ENCODE results near the gene HEG1. TPM values are rescaled to one million over a fixed set of nuclear protein-coding genes. Genes with fewer than 3 reads are reported as not detected.
A peak's percentile ranks its signal among the peaks of the same experiment; 100 is the strongest.

The HEG1 gene
- total RNA-seq, 1 experiment from 2014 or later = 34.3 TPM

DNA sequence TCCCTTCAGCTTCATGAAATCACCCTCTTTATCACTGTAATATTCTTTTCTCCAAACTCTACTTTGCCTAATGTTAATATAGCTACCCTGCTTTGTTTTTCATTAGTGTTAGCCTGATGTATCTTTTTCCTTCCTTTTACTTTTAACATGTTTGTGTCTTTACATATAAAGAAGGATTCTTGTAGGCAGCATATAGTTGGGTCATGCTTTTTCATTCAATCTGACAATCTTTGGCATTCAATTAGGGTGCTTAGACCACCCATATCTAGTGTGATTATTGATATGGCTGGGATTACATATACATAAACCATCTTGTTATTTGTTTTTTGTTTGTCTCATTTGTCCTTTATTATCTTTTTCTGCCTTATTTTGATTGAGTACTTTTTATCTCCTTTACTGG lies 34.9 kb upstream of the HEG1 start:
- no peak for DNase-seq (ENCODE audit: low spot score)
- Histone ChIP-seq H3K9me3 (ENCODE audit: low read depth, low read length, poor library complexity, severe bottlenecking) (no peaks in the 10 kb centered on the region), H3K27me3 (replicated peaks; ENCODE audit: insufficient read depth, low read depth, low read length, poor library complexity) (no peaks in the 10 kb centered on the region), H3K36me3 (ENCODE audit: insufficient read depth, low read length, poor library complexity, severe bottlenecking) (no peaks in the 10 kb centered on the region), H3K27ac (ENCODE audit: low read depth, low read length, poor library complexity, severe bottlenecking) (no peak overlapping the region), H3K4me3 (ENCODE audit: low read depth, low read length, poor library complexity, severe bottlenecking) (no peak overlapping the region), H3K4me1 (ENCODE audit: insufficient read depth, low read length, poor library complexity, severe bottlenecking) (no peaks in the 10 kb centered on the region)
- no TSS peak for BruUV-seq (replicated peaks)
- CTCF ChIA-PET = no interaction called here
- TF ChIP-seq, protein P1, sequence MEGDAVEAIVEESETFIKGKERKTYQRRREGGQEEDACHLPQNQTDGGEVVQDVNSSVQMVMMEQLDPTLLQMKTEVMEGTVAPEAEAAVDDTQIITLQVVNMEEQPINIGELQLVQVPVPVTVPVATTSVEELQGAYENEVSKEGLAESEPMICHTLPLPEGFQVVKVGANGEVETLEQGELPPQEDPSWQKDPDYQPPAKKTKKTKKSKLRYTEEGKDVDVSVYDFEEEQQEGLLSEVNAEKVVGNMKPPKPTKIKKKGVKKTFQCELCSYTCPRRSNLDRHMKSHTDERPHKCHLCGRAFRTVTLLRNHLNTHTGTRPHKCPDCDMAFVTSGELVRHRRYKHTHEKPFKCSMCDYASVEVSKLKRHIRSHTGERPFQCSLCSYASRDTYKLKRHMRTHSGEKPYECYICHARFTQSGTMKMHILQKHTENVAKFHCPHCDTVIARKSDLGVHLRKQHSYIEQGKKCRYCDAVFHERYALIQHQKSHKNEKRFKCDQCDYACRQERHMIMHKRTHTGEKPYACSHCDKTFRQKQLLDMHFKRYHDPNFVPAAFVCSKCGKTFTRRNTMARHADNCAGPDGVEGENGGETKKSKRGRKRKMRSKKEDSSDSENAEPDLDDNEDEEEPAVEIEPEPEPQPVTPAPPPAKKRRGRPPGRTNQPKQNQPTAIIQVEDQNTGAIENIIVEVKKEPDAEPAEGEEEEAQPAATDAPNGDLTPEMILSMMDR (conservative IDR thresholded peaks at IDR 0.05; ENCODE audit: low read depth, low read length) = no peak
- no peak for TF ChIP-seq EZH2 (IDR thresholded peaks at IDR 0.05; ENCODE audit: borderline replicate concordance, low read depth, low read length, poor library complexity, severe bottlenecking)
- POLR2A ChIA-PET (ENCODE audit: low non-redundant PET) = no interaction called here
- intact Hi-C loops (cut with micrococcal nuclease; ENCODE audit: unreplicated experiment) = no loop called here

- Histone ChIP-seq H3K9me3 (ENCODE audit: low read depth, low read length, poor library complexity, severe bottlenecking) (no peaks in the 10 kb centered on the region), H3K27me3 (replicated peaks; ENCODE audit: insufficient read depth, low read depth, low read length, poor library complexity) (no peaks in the 10 kb centered on the region), H3K4me1 (ENCODE audit: insufficient read depth, low read length, poor library complexity, severe bottlenecking) (no peaks in the 10 kb centered on the region), H3K36me3 (ENCODE audit: insufficient read depth, low read length, poor library complexity, severe bottlenecking) (no peaks in the 10 kb centered on the region), H3K27ac (ENCODE audit: low read depth, low read length, poor library complexity, severe bottlenecking) (no peak overlapping the region), H3K4me3 (ENCODE audit: low read depth, low read length, poor library complexity, severe bottlenecking) (no peak overlapping the region)
- intact Hi-C loops (cut with micrococcal nuclease; ENCODE audit: unreplicated experiment) = no loop called here
- DNase-seq (ENCODE audit: low spot score) = peak; percentile 74
- no TSS peak for BruUV-seq (replicated peaks)
- TF ChIP-seq, protein P1 (conservative IDR thresholded peaks at IDR 0.05; ENCODE audit: low read depth, low read length) = no peak
- no peak for TF ChIP-seq EZH2 (IDR thresholded peaks at IDR 0.05; ENCODE audit: borderline replicate concordance, low read depth, low read length, poor library complexity, severe bottlenecking)
- CTCF ChIA-PET = no interaction called here
- POLR2A ChIA-PET (ENCODE audit: low non-redundant PET) = no interaction called here
Measured at GRCh38 chr3:125087768-125088391, 32.1 kb upstream of the HEG1 start.

DNA sequence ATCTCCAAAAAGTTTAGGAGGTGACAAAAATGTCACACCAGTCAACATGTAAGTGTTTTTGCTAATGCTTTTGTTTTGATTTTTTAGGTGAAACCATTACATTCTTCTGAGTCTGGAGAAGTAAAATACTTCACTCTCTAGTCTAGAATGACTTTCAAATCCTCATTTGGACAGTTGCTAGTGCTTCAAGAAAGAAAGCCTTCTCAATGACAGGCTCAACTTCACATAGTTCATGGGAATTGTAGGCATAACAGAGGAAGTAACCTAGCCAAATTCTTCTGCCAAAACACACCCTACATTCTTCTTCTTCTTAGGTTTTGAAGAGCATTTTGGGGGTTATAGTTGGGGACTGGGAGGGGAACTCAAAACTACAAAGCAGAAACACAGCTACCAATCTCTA lies 29.4 kb upstream of the HEG1 start:
- no peak overlapping the region for H3K4me3 ChIP-seq (ENCODE audit: low read depth, low read length, poor library complexity, severe bottlenecking)
- CTCF ChIA-PET = interaction anchor here (0.7 kb wide), 1 partner anchor 132 kb away, joined by 3 read pairs; no protein-coding TSS in a partner anchor
- H3K27ac ChIP-seq (ENCODE audit: low read depth, low read length, poor library complexity, severe bottlenecking) = no peak overlapping the region
- no peaks in the 10 kb centered on the region for H3K4me1 ChIP-seq (ENCODE audit: insufficient read depth, low read length, poor library complexity, severe bottlenecking)
- no peak for DNase-seq (ENCODE audit: low spot score)
- H3K9me3 ChIP-seq (ENCODE audit: low read depth, low read length, poor library complexity, severe bottlenecking) = no peaks in the 10 kb centered on the region
- H3K36me3 ChIP-seq (ENCODE audit: insufficient read depth, low read length, poor library complexity, severe bottlenecking) = no peaks in the 10 kb centered on the region
- BruUV-seq (replicated peaks) = no TSS peak
- H3K27me3 ChIP-seq (replicated peaks; ENCODE audit: insufficient read depth, low read depth, low read length, poor library complexity) = no peaks in the 10 kb centered on the region
- TF ChIP-seq EZH2 (IDR thresholded peaks at IDR 0.05; ENCODE audit: borderline replicate concordance, low read depth, low read length, poor library complexity, severe bottlenecking) = no peak
- TF ChIP-seq, protein P1 (conservative IDR thresholded peaks at IDR 0.05; ENCODE audit: low read depth, low read length) = no peak
- POLR2A ChIA-PET (ENCODE audit: low non-redundant PET) = no interaction called here
- intact Hi-C loops (cut with micrococcal nuclease; ENCODE audit: unreplicated experiment) = no loop called here

Data from A673 (cell line).